Stimulated activated CD4-positive, alpha-beta T cell treated with anti-CD3 and anti-CD28 coated beads, Interleukin-15, amount 100 ng/mL, for 24 hours (primary cell): Measurements from ENCODE around the gene SIRPB1.
"Not testable (repeated sequence)": the region's sequence is repeated elsewhere in the genome, so short reads cannot be mapped to it uniquely, and the experiment has no call there.

Experiments used
- DNase-seq: peaks from one replicate; pipeline ENCODE4 v3.0.0-alpha.2; 2020

The SIRPB1 gene

GRCh38 chr20:1619861-1620444 is at the start of gene SIRPB1:
Gene SIRPB1, minus strand, starts transcription at chr20:1620009. Its CDS starts 65 bp downstream, at chr20:1619944.
- no peak for DNase-seq

DNA sequence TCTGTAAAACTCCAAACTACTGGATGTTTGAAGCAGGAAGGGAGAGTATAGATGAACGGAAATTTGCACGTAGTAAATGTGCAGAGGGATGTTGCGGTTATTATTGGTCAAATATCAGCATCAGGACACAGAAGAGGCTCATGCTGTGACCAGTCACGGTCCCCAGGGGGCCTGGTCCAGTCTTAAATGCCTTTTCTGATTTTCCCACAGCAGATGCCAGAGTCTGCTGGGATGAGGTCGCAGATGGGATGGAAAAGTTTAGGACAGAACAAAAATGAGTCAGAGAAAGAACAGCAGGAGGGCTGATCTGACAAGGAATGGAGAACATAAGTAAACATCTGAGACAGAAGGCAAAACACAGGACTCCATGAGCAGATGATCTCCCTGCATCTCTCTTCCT is 49.5 kb upstream of the SIRPB1 start:
- DNase-seq = no peak

DNA sequence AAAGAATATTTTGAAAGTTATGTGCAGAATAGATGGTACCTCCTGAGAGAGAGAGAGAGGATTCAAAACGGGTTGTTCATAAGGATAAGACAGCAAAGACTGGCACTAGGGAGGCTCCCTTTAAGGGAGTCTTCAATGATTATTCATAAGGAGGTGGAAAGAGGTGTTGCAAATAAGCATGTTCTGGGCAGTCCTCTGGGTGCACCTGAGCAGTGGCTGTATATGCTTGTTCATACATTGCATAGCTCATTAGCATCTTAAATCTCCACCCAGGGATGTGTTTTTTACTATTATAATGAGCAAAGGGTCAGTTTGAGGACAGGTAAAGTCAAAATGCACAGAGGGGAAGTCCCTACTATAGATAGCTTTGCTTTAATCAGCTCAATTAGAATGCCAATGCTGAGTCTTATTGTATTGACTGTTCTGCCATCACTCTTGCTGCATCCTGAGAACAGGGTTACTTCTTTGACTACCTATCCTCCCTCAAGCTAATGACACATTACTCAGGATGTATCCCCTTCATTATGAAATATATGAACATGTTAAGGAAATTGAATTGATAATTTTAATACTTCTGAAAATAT is 47.8 kb upstream of the SIRPB1 start:
- no peak for DNase-seq

- DNase-seq = no peak
Observed at GRCh38 chr20:1666802-1667201, 47.0 kb upstream of the SIRPB1 start.

GRCh38 chr20:1665345-1665744 is 45.5 kb upstream of the SIRPB1 start:
- DNase-seq = no peak

GRCh38 chr20:1664911-1665310 is 45.1 kb upstream of the SIRPB1 start:
- peak; percentile 80 for DNase-seq

DNA sequence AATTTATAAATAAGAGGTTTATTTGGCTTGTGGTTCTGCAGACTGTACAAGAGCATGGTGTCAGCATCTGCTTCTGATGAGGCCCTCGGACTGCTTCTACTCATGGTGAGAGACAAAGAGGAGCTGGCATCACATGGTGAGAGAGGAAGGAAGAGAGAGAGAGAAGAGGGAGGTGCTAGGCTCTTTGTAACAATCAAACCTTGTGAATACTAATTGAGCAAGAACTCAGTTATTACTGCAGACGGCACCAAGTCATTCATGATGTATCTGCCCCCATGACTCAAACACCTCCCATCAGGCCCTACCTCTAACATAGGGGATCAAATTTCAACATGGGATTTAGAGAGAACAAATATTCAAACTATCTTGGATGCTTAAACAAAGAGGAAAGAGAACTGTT is 44.1 kb upstream of the SIRPB1 start:
- DNase-seq = no peak

GRCh38 chr20:1661542-1662299 is 41.9 kb upstream of the SIRPB1 start:
- DNase-seq = peak; percentile 37

- DNase-seq = no peak
Observed at GRCh38 chr20:1660246-1660645, 40.4 kb upstream of the SIRPB1 start.

- peak; percentile 38 for DNase-seq
Observed at GRCh38 chr20:1657556-1658334, 37.9 kb upstream of the SIRPB1 start, which contains the start of gene SIRPG. Gene SIRPG, minus strand, starts transcription at chr20:1657779. Its CDS starts 65 bp downstream, at chr20:1657714.

- no peak for DNase-seq
Observed at GRCh38 chr20:1656844-1657243, 37.0 kb upstream of the SIRPB1 start.

DNA sequence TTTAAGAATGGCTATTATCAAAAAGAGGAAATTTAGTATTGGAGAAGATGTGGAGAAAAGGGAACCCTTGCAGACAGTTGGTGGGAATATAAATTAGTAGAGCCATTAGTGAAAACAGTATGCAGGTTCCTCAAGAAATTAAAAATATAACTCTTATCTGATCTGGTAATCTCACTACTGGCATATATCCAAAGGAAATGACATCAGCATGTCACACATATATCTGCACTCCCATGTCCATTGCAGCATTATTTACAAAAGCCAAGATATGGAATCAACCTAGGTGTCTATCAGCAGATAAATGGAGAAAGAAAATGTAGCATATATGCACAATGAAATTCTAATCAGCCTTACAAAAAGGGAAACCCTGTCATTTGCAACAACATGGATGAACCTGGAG is 35.2 kb upstream of the SIRPB1 start:
- no peak for DNase-seq

- DNase-seq = peak; percentile 31
Observed at GRCh38 chr20:1652960-1653359, 33.2 kb upstream of the SIRPB1 start.

DNA sequence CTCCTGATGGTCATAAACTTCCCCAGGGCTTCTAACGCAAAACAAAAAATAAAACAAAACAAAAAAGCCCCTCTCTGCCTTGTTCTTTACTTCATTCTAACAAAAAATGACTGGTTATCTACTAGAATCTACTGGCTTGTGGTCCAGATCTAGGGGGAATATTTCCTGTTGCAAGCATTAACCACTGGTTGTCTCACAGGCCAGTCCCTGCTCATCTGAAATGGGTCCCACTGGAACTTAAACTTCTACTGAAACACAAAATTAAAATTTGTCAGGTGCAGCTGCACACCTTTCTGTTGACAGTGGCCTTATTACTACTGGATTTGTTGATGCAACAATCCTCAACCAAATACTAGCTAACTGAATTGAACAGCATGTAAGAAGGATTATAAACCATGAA is 32.3 kb upstream of the SIRPB1 start:
- DNase-seq = no peak

- DNase-seq = no peak
Observed at GRCh38 chr20:1651268-1652058, 31.7 kb upstream of the SIRPB1 start.

DNA sequence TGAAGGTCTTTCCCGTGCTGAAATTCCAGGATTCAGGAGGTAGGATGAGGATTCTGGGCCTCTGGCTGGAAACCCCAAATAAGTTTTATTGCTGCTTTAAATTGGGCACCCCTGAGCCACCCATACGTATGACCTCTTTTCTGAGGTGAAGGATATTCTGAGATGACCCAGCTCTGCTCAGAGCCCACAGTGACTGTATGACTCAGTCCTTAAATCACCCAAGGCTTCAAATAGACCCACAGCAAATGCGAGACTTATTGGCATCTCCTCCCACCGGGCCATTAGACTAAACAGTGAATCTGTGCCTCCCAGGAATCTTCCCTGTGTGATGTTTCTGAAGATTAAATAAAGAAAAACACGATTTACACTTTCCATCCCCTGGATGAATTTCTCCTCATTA is 28.3 kb upstream of the SIRPB1 start:
- no peak for DNase-seq

- DNase-seq = peak; percentile 59
Observed at GRCh38 chr20:1646975-1647431, 27.2 kb upstream of the SIRPB1 start.

- no peak for DNase-seq
Observed at GRCh38 chr20:1644101-1644962, 24.5 kb upstream of the SIRPB1 start.

DNA sequence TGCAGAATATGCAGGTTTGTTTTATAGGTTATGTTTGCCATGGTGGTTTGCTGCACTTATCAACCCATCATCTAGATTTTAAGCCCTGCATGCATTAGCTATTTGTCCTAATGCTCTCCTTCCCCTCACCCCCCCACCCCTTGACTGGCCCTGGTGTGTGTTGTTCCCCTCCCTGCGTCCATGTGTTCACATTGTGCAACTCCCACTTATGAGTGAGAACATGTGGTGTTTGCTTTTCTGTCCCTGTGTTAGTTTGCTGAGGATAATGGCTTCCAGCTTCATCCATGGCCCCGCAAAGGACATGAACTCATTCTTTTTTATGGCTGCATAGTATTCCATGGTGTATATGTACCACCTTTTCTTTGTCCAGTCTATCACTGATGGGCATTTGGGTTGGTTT is 18.8 kb upstream of the SIRPB1 start:
- not testable (repeated sequence) for DNase-seq

GRCh38 chr20:1637755-1638154 is 17.9 kb upstream of the SIRPB1 start:
- DNase-seq = no peak

GRCh38 chr20:1637226-1637625 is 17.4 kb upstream of the SIRPB1 start:
- DNase-seq = no peak
